Middle frontal gyrus (tissue), 1 donor: ENCODE data around the gene EOMES.
"Not testable (repeated sequence)": the region's sequence is repeated elsewhere in the genome, so short reads cannot be mapped to it uniquely, and the experiment has no call there.

Experiments
- DNase-seq: peaks from one replicate; pipeline ENCODE4 v3.0.0-alpha.2; 2015; ENCODE audit warnings: low spot score; ENCODE audit errors: extremely low spot score

Gene EOMES

GRCh38 chr3:27721717-27722564, at the start of gene EOMES:
Gene EOMES (minus strand): TSS chr3:27722323. CDS start chr3:27722294, 29 bp downstream.
- DNase-seq: no peak

GRCh38 chr3:27770384-27770783, 48.3 kb upstream of the EOMES start:
- DNase-seq: not testable (repeated sequence)

- DNase-seq: no peak
Observed at GRCh38 chr3:27767000-27767399, 44.9 kb upstream of the EOMES start.

GRCh38 chr3:27758083-27758482, 36.0 kb upstream of the EOMES start:
- DNase-seq: no peak

- no peak for DNase-seq
Observed at GRCh38 chr3:27756877-27757276, 34.8 kb upstream of the EOMES start.

- no peak for DNase-seq
Observed at GRCh38 chr3:27752926-27753325, 30.8 kb upstream of the EOMES start.

GRCh38 chr3:27749643-27750042, 27.5 kb upstream of the EOMES start:
- no peak for DNase-seq

- no peak for DNase-seq
Observed at GRCh38 chr3:27746838-27747237, 24.7 kb upstream of the EOMES start.

GRCh38 chr3:27740854-27741253, 18.7 kb upstream of the EOMES start:
- no peak for DNase-seq

GRCh38 chr3:27737091-27737490, 15.0 kb upstream of the EOMES start:
- no peak for DNase-seq

- no peak for DNase-seq
Observed at GRCh38 chr3:27730774-27731659, 8.9 kb upstream of the EOMES start.

GRCh38 chr3:27729748-27730611, 7.9 kb upstream of the EOMES start:
- DNase-seq: no peak

GRCh38 chr3:27729325-27729724, 7.2 kb upstream of the EOMES start:
- DNase-seq: no peak

- DNase-seq: no peak
Observed at GRCh38 chr3:27728195-27729087, 6.3 kb upstream of the EOMES start.

- DNase-seq: no peak
Observed at GRCh38 chr3:27726240-27726639, 4.1 kb upstream of the EOMES start.

GRCh38 chr3:27724459-27725197, 2.5 kb upstream of the EOMES start:
- no peak for DNase-seq

- no peak for DNase-seq
Observed at GRCh38 chr3:27723815-27724458, 1.8 kb upstream of the EOMES start.

GRCh38 chr3:27723456-27723814, 1.3 kb upstream of the EOMES start:
- DNase-seq: no peak

GRCh38 chr3:27723001-27723445, 900 bp upstream of the EOMES start:
- DNase-seq: no peak
